SH-SY5Y (cell line): ENCODE data around the gene PRIM2.

Experiments
- GATA2 ChIP-seq: IDR thresholded peaks from 2 replicates; pipeline ENCODE4 v1.6.1; 2011; ENCODE audit warnings: mild to moderate bottlenecking, low read depth, low read length
- GATA3 ChIP-seq: IDR thresholded peaks from 2 replicates; pipeline ENCODE4 v1.6.1; 2011; ENCODE audit warnings: low read depth, mild to moderate bottlenecking, low read length, moderate library complexity

The PRIM2 gene

DNA sequence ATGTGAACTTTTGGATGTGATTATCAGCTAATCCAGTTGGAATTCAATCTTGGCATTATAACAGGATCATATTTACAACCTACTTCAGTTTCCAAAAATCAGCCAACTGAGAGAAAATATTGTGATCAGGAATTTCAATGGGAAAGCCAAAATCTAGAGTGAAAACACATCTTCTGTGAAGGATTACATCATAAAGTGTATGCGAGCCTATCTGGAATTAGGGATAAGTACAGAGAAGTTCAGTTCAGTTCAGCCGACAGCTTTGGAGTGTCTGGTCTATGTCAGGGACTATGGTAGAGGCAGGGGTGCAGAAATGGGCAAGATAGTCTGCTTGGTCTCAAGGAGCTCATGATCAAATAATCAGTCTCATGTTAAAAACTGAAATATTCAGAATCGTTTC is 12.3 kb upstream of the PRIM2 start:
- TF ChIP-seq GATA2 (no peak), GATA3 (no peak)

- TF ChIP-seq GATA2 (no peak), GATA3 (no peak)
Observed at GRCh38 chr6:57305761-57306160, 11.7 kb upstream of the PRIM2 start.

GRCh38 chr6:57306273-57306672 is 11.2 kb upstream of the PRIM2 start:
- TF ChIP-seq GATA3 (no peak), GATA2 (no peak)

DNA sequence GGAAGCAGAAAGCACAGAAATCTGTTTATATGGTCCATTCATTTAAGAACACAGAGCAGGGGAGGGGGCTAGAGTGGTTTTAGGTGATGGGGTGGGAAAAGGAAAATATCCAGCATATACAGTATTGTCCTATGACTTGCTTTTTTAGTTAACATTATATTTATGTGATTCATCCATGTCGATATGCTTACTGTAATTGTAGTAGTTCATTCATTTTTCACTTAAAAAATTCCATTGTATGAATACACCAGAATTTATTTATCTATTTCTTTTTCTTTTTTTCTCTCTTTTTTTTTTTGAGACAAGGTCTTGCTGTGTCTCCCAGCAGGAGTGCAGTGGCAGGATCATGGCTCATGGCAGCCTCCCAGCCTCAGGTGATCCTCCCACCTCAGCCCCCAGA is 9.6 kb upstream of the PRIM2 start:
- TF ChIP-seq GATA2 (no peak), GATA3 (no peak)

- TF ChIP-seq GATA2 = no peak
Observed at GRCh38 chr6:57310817-57311157, 6.6 kb upstream of the PRIM2 start.

DNA sequence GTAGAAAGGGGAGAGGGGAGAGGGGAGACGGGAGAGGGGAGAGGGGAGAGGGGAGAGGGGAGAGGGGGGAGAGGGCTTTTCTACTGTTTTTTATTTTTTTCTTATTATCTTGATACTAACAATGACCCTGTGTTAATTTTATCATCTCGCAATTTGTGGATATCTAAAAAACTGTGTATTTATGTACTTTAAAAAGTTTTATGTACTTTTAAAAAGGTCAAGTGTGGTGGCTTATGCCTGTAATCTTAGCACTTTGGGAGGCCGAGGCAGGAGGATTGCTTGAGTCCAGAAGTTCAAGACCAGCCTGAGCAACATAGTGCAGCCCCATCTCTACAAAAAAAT is 5.5 kb upstream of the PRIM2 start:
- TF ChIP-seq GATA2 (no peak), GATA3 (no peak)

- TF ChIP-seq GATA2 (no peak), GATA3 (no peak)
Observed at GRCh38 chr6:57313009-57313408, 4.4 kb upstream of the PRIM2 start.

DNA sequence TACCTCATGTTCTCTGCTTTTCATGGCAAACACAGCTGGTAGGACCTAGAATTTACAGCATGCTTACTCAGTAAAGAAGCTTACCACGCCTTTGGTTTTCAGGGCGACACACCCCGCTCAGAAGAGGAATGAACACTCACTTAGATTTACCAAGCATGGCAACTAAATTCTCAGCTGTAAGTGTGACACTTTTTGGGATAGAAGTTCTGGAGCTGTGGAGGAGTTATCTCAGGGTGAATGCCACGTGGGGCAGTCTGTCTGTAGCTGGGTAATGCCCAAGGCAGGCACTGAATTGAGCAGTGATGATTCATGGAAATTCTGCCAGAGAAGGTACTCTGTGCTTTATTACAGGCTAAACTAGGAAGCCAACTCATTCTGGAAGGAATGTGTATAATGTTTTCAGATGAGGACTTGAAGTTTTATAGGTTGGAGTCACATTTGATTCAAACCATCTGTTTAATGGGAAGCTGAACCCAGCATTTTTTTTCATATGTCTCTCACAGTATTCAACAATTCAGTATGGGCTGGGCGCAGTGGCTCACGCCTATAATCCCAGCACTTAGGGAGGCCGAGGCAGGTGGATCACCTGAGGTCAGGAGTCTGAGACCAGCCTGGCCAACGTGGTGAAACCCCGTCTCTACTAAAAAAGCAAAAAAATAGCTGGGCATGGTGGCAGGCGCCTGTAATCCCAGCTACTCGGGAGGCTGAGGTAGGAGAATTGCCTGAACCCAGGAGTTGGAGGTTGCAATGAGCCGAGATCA is 3.5 kb upstream of the PRIM2 start:
- no peak for TF ChIP-seq GATA2
- TF ChIP-seq GATA3 = no peak

DNA sequence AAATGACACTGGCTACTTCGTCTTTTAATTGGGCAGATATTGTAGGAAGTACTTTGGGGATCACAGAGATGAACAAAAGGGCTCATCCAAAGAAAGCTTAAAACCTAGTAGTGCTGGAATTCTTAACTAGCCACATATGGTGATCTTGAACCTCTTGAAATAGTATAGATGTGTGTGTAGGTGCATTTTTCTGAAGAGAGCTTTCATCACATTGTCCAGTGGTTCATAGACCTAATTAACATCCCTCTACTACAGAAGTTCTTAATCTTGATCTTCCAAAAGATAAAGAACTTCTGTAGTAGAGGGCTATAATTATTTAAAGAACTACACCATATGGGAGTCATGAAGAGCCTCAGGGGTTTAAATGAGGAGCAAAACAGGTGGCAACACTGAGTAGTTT is 2.3 kb upstream of the PRIM2 start:
- TF ChIP-seq GATA2 (no peak), GATA3 (no peak)

DNA sequence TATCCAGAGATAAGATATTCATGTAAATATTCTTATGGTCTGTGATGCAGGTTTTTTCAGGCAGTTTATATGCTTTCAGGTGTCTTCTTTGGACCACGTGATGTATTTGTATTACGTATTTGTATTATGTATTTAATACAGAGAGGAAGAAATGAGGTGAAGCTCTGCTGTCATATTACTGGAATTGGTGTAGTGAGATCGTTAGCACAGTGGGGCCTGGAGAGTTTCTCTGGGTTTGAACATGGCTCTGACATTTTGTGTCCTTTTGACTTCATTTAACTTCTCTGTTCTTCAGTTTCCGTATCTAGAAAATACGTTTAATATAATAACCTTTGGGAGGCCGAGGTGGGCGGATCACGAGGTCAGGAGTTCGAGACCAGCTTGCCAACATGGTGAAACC is 1.6 kb upstream of the PRIM2 start:
- TF ChIP-seq GATA3 (no peak), GATA2 (no peak)

GRCh38 chr6:57316581-57317059 is 810 bp upstream of the PRIM2 start:
- no peak for TF ChIP-seq GATA3
- TF ChIP-seq GATA2 = no peak

GRCh38 chr6:57324538-57324937 is 7.1 kb downstream of the PRIM2 start:
- TF ChIP-seq GATA2 = no peak
- no peak for TF ChIP-seq GATA3

DNA sequence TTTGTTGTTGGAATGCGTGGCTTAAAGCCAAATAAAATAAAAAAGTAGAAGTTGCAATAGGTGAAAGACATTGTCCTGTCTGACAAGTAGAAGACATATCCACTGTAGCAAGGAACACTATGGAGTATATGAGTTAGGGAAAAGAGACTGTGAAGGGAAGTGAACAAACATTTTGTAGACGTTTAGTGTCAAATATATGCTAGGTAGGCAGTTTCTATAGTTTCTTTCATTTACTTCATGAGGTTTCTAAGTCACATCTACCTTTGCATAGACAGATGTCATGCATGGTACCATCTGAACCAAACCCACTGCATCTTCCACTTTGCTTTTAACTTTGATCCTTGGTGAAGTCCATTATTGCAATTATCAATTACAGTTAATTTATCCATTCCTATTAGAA is 9.9 kb downstream of the PRIM2 start:
- TF ChIP-seq GATA2 (no peak), GATA3 (no peak)

GRCh38 chr6:57328074-57328473 is 10.6 kb downstream of the PRIM2 start:
- TF ChIP-seq GATA2 = no peak
- no peak for TF ChIP-seq GATA3

DNA sequence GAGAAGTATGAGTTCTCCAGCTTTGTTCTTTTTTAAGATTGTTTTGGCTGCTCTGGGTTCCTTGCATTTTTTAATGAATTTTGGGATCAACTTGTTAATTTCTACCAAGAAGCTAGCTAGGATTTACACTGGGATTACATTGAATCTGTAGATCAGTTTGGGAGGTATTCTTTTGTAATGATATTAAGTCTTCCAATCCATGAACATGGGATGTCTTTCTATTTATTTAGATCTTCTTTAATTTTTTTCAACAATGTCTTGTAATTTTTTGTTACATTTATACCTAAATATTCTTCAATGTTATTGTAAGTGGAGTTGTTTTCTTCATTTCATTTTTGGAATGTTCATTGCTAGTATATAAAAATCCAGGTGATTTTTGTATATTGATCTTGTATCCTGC is 12.5 kb downstream of the PRIM2 start:
- TF ChIP-seq GATA2 (no peak), GATA3 (no peak)

- no peak for TF ChIP-seq GATA3
- no peak for TF ChIP-seq GATA2
Observed at GRCh38 chr6:57342148-57342669, 24.8 kb downstream of the PRIM2 start.

DNA sequence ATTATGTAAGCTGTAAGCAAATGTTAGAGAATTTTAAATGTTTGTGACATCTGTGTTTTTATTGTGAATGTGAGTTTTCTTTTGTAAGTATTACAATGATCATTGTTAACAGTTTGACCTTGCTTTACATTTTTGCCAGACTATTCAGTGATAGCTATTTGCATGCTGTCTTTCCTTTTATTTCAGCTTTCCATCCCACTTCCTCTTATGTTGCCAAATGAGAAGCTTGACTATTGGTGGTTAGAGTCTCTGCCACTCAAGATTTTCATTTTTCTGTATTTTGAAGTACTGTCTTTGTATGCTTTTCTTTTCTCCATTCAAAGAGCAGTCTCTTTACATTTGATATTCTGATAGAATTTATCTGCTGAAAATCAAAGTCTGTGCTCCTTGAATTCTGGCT is 104.1 kb downstream of the PRIM2 start:
- no peak for TF ChIP-seq GATA3
- TF ChIP-seq GATA2 = no peak
